B cell (primary cell): ENCODE results near the gene ZNF438. TPM values are rescaled to one million over a fixed set of nuclear protein-coding genes. Genes with fewer than 3 reads are reported as not detected.

ENCODE experiments used
- ATAC-seq: fragments of 200-7000 bp; cut with Tn5 transposase; one replicate; pipeline ENCODE4 v1.10.0; 2021; ENCODE audit warnings: low read depth, mild to moderate bottlenecking, moderate number of reproducible peaks, moderate library complexity
- CTCF ChIA-PET: fragments of 350-600 bp; sonication (Branson Sonifier 250); formaldehyde crosslinking; loops from one replicate; lab custom pipeline; 2021; ENCODE audit warnings: antibody characterized with exemption, inconsistent platforms; lab: Charles Lee
- POLR2A ChIA-PET: fragments of 350-600 bp; sonication (Branson Sonifier 250); formaldehyde crosslinking; loops from one replicate; lab custom pipeline; 2021; ENCODE audit warnings: antibody characterized with exemption; lab: Charles Lee
- DNase-seq: peaks from one replicate; pipeline ENCODE4 v3.0.0; 2013
- H2AFZ ChIP-seq: 2 replicates; pipeline ENCODE4 v1.6.1; 2012; ENCODE audit warnings: mild to moderate bottlenecking, low read depth, low read length; ENCODE audit not compliant: insufficient read depth, poor library complexity, severe bottlenecking
- H3K27ac ChIP-seq, 2 donors: 1 replicate in 1 of 2; 2 replicates in 1 of 2; pipeline ENCODE4 v1.5.1; 2012 to 2013; ENCODE audit warnings: low read length in 2 of 2, mild to moderate bottlenecking in 2 of 2, moderate library complexity in 1 of 2
- H3K27me3 ChIP-seq, 4 experiments: fragments of 200-600 bp in 1 of 4; sonication (generic) in 1 of 4; replicated peaks in 1 of 4; 1 replicate in 2 of 4; 2 replicates in 2 of 4; pipeline versions ENCODE4 v1.6.1 to v1.7.0; 2013 to 2016; ENCODE audit warnings: low read length in 3 of 4, mild to moderate bottlenecking in 2 of 4, mixed read lengths in 1 of 4, moderate library complexity in 1 of 4; ENCODE audit not compliant: insufficient read depth in 4 of 4, control insufficient read depth in 3 of 4; ENCODE audit errors: control extremely low read depth in 1 of 4
- H3K36me3 ChIP-seq, 2 experiments: replicated peaks in 1 of 2; 1 replicate in 1 of 2; 2 replicates in 1 of 2; pipeline versions ENCODE4 v1.6.1 to v1.7.1; 2013; ENCODE audit warnings: low read length in 1 of 2; ENCODE audit not compliant: insufficient read depth in 2 of 2, control insufficient read depth in 1 of 2; ENCODE audit errors: control extremely low read depth in 1 of 2, extremely low read depth in 1 of 2
- H3K4me1 ChIP-seq, 2 donors: fragments of 200-600 bp in 1 of 2; sonication (generic) in 1 of 2; 1 replicate in 1 of 2; 2 replicates in 1 of 2; pipeline versions ENCODE4 v1.5.1 to v1.6.1; 2013 to 2017; ENCODE audit warnings: low read length in 2 of 2; ENCODE audit not compliant: control insufficient read depth in 2 of 2, insufficient read depth in 2 of 2
- H3K4me2 ChIP-seq: replicated peaks from 2 replicates; pipeline ENCODE3; 2012; ENCODE audit warnings: mild to moderate bottlenecking, low read depth, low read length; ENCODE audit not compliant: poor library complexity, severe bottlenecking
- H3K4me3 ChIP-seq, 5 experiments: fragments of 200-600 bp in 1 of 5; sonication (generic) in 1 of 5; 1 replicate in 3 of 5; 2 replicates in 2 of 5; pipeline versions ENCODE4 v1.5.1 to v1.7.0; 2011 to 2016; ENCODE audit warnings: low read length in 4 of 5, mild to moderate bottlenecking in 4 of 5, low read depth in 2 of 5, control low read depth in 1 of 5, moderate library complexity in 1 of 5; ENCODE audit not compliant: insufficient read depth in 1 of 5; ENCODE audit errors: control extremely low read depth in 1 of 5, extremely low read depth in 1 of 5
- H3K79me2 ChIP-seq: fragments of 200-600 bp; sonication (generic); one replicate; pipeline ENCODE4 v1.6.0; 2016; ENCODE audit warnings: low read length; ENCODE audit not compliant: control insufficient read depth, insufficient read depth
- H3K9ac ChIP-seq: fragments of 200-600 bp; sonication (generic); 2 replicates; pipeline ENCODE4 v1.6.1; 2017; ENCODE audit warnings: mild to moderate bottlenecking, low read length, moderate library complexity
- H3K9me3 ChIP-seq, 3 donors: one replicate each; pipeline versions ENCODE4 v1.6.1 to v1.7.1; 2013; ENCODE audit warnings: low read length in 2 of 3; ENCODE audit not compliant: control insufficient read depth in 2 of 3, insufficient read depth in 1 of 3; ENCODE audit errors: control extremely low read depth in 1 of 3
- H4K20me1 ChIP-seq: 2 replicates; pipeline ENCODE4 v1.6.0; 2012; ENCODE audit warnings: mild to moderate bottlenecking, low read length; ENCODE audit not compliant: insufficient read depth, control insufficient read depth, poor library complexity, severe bottlenecking
- H3K27ac Mint-ChIP-seq: one replicate; pipeline ENCODE4 v1.8.0; 2021; ENCODE audit warnings: mixed read lengths
- H3K27me3 Mint-ChIP-seq: one replicate; pipeline ENCODE4 v1.8.0; 2021; ENCODE audit warnings: mixed read lengths
- H3K4me1 Mint-ChIP-seq: one replicate; pipeline ENCODE4 v1.8.0; 2021; ENCODE audit warnings: mixed read lengths
- H3K4me3 Mint-ChIP-seq: one replicate; pipeline ENCODE4 v1.8.0; 2021; ENCODE audit warnings: mixed read lengths
- H3K9me3 Mint-ChIP-seq: one replicate; pipeline ENCODE4 v1.8.0; 2022; ENCODE audit warnings: mixed read lengths; ENCODE audit not compliant: insufficient read depth
- CTCF ChIP-seq: fragments of 200-600 bp; IDR thresholded peaks from one replicate; pipeline ENCODE4 v1.8.0; 2022; ENCODE audit warnings: antibody characterized with exemption, mild to moderate bottlenecking
- EZH2 ChIP-seq: IDR thresholded peaks from 2 replicates; pipeline ENCODE4 v1.6.1; 2012; ENCODE audit warnings: borderline replicate concordance, low read depth, mild to moderate bottlenecking, moderate library complexity, low read length; ENCODE audit not compliant: insufficient read depth, poor library complexity, severe bottlenecking
- WGBS: methylation state at CpG from one replicate; pipeline ENCODE4 v1.1.5; 2013; ENCODE audit warnings: missing lambda C conversion rate; ENCODE audit not compliant: insufficient coverage; 5-methylcytosine and 5-hydroxymethylcytosine counted together
- intact Hi-C: fragments of 100-400 bp; cut with micrococcal nuclease; formaldehyde crosslinking; loops from one replicate; pipeline ENCODE4 v1.10.0; 2022
- polyA plus RNA-seq: library from polyadenylated mRNA; depleted of rRNA; stranded (reverse); fragments of >200 nt; gene quantifications from 2 replicates; pipeline ENCODE4 v1.2.3, GENCODE V29; 2012
- total RNA-seq, 2 donors: library from RNA; stranded (reverse); fragments of 120-200 nt in 1 of 2; gene quantifications; 1 replicate in 1 of 2; 2 replicates in 1 of 2; pipeline versions ENCODE4 v1.2.3 to v1.2.4, GENCODE V29; 2013 to 2022

ZNF438 gene
- total and polyA plus RNA-seq, 2 donors (not counting 1 experiment from before 2014, with no cell fraction given), result 2.0 to 3.7 TPM

- intact Hi-C loops, result no loop called here
- no peak overlapping the region for H3K4me3 ChIP-seq
- H3K4me1 ChIP-seq, result no peaks in the 10 kb centered on the region
- ChIA-PET CTCF (no interaction called here), POLR2A (no interaction called here)
- Mint-ChIP-seq H3K27me3 (no peaks in the 10 kb centered on the region), H3K27ac (no peak overlapping the region), H3K4me1 (no peaks in the 10 kb centered on the region), H3K4me3 (no peak overlapping the region), H3K9me3 (peaks cover 2% of the 10 kb centered on the region)
- DNase-seq (no peak), ATAC-seq (no peak)
- H3K9ac ChIP-seq, result no peak overlapping the region
- peaks cover 0 to 1% of the 10 kb centered on the region in 2 experiments for H3K36me3 ChIP-seq
- H3K79me2 ChIP-seq, result no peaks in the 10 kb centered on the region
- H3K9me3 ChIP-seq, result no peaks in the 10 kb centered on the region
- no peak overlapping the region for H3K27ac ChIP-seq
- H3K4me2 ChIP-seq, result no peak overlapping the region
- H4K20me1 ChIP-seq, result no peaks in the 10 kb centered on the region
- H2AFZ ChIP-seq, result no peak overlapping the region
- WGBS, result 91% methylated on average over 5 of the region's 6 CpGs
- TF ChIP-seq EZH2 (no peak), CTCF (no peak)
- no peaks in the 10 kb centered on the region for H3K27me3 ChIP-seq
Observed at GRCh38 chr10:30940256-30940655, 91.4 kb downstream of the ZNF438 start.

GRCh38 chr10:30939643-30940251 is 91.9 kb downstream of the ZNF438 start:
- H3K27ac Mint-ChIP-seq, result no peak overlapping the region
- H3K4me1 Mint-ChIP-seq, result no peaks in the 10 kb centered on the region
- no peak overlapping the region for H2AFZ ChIP-seq
- no peaks in the 10 kb centered on the region for H3K79me2 ChIP-seq
- H3K4me1 ChIP-seq, result no peaks in the 10 kb centered on the region
- peaks cover 2% of the 10 kb centered on the region for H3K9me3 Mint-ChIP-seq
- no peak overlapping the region for H3K27ac ChIP-seq
- no peak for TF ChIP-seq CTCF
- no peak overlapping the region for H3K4me2 ChIP-seq
- intact Hi-C loops, result no loop called here
- no peaks in the 10 kb centered on the region for H4K20me1 ChIP-seq
- H3K9ac ChIP-seq, result no peak overlapping the region
- no peak overlapping the region for H3K4me3 Mint-ChIP-seq
- H3K4me3 ChIP-seq, result no peak overlapping the region
- ChIA-PET CTCF (no interaction called here), POLR2A (no interaction called here)
- no peaks in the 10 kb centered on the region for H3K27me3 Mint-ChIP-seq
- peaks cover 0 to 1% of the 10 kb centered on the region in 2 experiments for H3K36me3 ChIP-seq
- ATAC-seq, result no peak
- no peaks in the 10 kb centered on the region for H3K27me3 ChIP-seq
- H3K9me3 ChIP-seq, result no peaks in the 10 kb centered on the region
- DNase-seq, result no peak
